GM21576 (cell line): Measurements from ENCODE around the gene CYP26B1.

Source experiments
- ATAC-seq: cut with Tn5 transposase; IDR thresholded peaks from one replicate; pipeline ENCODE4 v1.9.1; 2021; ENCODE audit warnings: mild to moderate bottlenecking, moderate library complexity; ENCODE audit not compliant: unreplicated experiment

CYP26B1 gene

GRCh38 chr2:72147303-72147971 lies at the start of gene CYP26B1:
Gene CYP26B1, minus strand, starts transcription at chr2:72147862. Its CDS starts 28 bp downstream, at chr2:72147834.
- no peak for ATAC-seq

GRCh38 chr2:72193723-72194122 lies 46.1 kb upstream of the CYP26B1 start:
- ATAC-seq: no peak

- ATAC-seq: no peak
Measured at GRCh38 chr2:72191441-72191840, 43.8 kb upstream of the CYP26B1 start.

- ATAC-seq: no peak
Measured at GRCh38 chr2:72185206-72185605, 37.5 kb upstream of the CYP26B1 start.

GRCh38 chr2:72183466-72183865 lies 35.8 kb upstream of the CYP26B1 start:
- no peak for ATAC-seq

- ATAC-seq: no peak
Measured at GRCh38 chr2:72183016-72183415, 35.4 kb upstream of the CYP26B1 start.

GRCh38 chr2:72182547-72182946 lies 34.9 kb upstream of the CYP26B1 start:
- ATAC-seq: no peak

GRCh38 chr2:72181616-72182015 lies 34.0 kb upstream of the CYP26B1 start:
- no peak for ATAC-seq

- no peak for ATAC-seq
Measured at GRCh38 chr2:72180351-72180750, 32.7 kb upstream of the CYP26B1 start.

- no peak for ATAC-seq
Measured at GRCh38 chr2:72178551-72178950, 30.9 kb upstream of the CYP26B1 start.

GRCh38 chr2:72176281-72176680 lies 28.6 kb upstream of the CYP26B1 start:
- no peak for ATAC-seq

GRCh38 chr2:72175636-72176035 lies 28.0 kb upstream of the CYP26B1 start:
- ATAC-seq: no peak

- ATAC-seq: no peak
Measured at GRCh38 chr2:72173640-72174321, 26.1 kb upstream of the CYP26B1 start.

- ATAC-seq: no peak
Measured at GRCh38 chr2:72172478-72172877, 24.8 kb upstream of the CYP26B1 start.

- no peak for ATAC-seq
Measured at GRCh38 chr2:72166279-72166678, 18.6 kb upstream of the CYP26B1 start.

GRCh38 chr2:72165792-72166191 lies 18.1 kb upstream of the CYP26B1 start:
- no peak for ATAC-seq

- ATAC-seq: no peak
Measured at GRCh38 chr2:72162574-72162973, 14.9 kb upstream of the CYP26B1 start.

- no peak for ATAC-seq
Measured at GRCh38 chr2:72159211-72159993, 11.7 kb upstream of the CYP26B1 start.

GRCh38 chr2:72157871-72158771 lies 10.5 kb upstream of the CYP26B1 start:
- ATAC-seq: no peak

- ATAC-seq: no peak
Measured at GRCh38 chr2:72156872-72157271, 9.2 kb upstream of the CYP26B1 start.

- no peak for ATAC-seq
Measured at GRCh38 chr2:72155737-72156136, 8.1 kb upstream of the CYP26B1 start.
